Left lung (tissue), 10 donors: ENCODE measurements around the gene BOD1. TPM values are rescaled to one million over a fixed set of nuclear protein-coding genes. Genes with fewer than 3 reads are reported as not detected.
"Not testable (repeated sequence)": the region's sequence is repeated elsewhere in the genome, so short reads cannot be mapped to it uniquely, and the experiment has no call there.

Experiments
- ATAC-seq: fragments of 200-7000 bp; cut with Tn5 transposase; one replicate; pipeline ENCODE4 v1.9.1; 2020; ENCODE audit warnings: moderate library complexity
- DNase-seq, 4 donors: peaks; one replicate each; pipeline ENCODE4 v3.0.0-alpha.2; 2013 to 2020
- H3K27ac ChIP-seq, 2 donors: fragments of 200-600 bp; sonication (generic) in 1 of 2; one replicate each; pipeline versions ENCODE4 v1.5.0 to v1.8.0; 2020 to 2021
- H3K27me3 ChIP-seq, 2 donors: fragments of 200-600 bp; sonication (generic) in 1 of 2; one replicate each; pipeline versions ENCODE4 v1.5.0 to v1.8.0; 2020 to 2021
- H3K36me3 ChIP-seq, 2 donors: fragments of 200-600 bp; sonication (generic) in 1 of 2; one replicate each; pipeline versions ENCODE4 v1.5.0 to v1.8.0; 2020 to 2021
- H3K4me1 ChIP-seq, 2 donors: fragments of 200-600 bp; one replicate each; pipeline ENCODE4 v1.8.0; 2021
- H3K4me3 ChIP-seq, 2 donors: fragments of 200-600 bp; sonication (generic) in 1 of 2; one replicate each; pipeline versions ENCODE4 v1.5.0 to v1.8.0; 2020 to 2021; ENCODE audit warnings: mild to moderate bottlenecking in 1 of 2
- H3K9me3 ChIP-seq, 2 donors: fragments of 200-600 bp; sonication (generic) in 1 of 2; one replicate each; pipeline versions ENCODE4 v1.5.0 to v1.8.0; 2020 to 2021
- intact Hi-C, 2 donors: fragments of 100-400 bp; cut with DNase I; formaldehyde crosslinking; loops; one replicate each; pipeline versions ENCODE4 v1.11.2 to v1.14.2; 2022
- polyA plus RNA-seq, 6 donors: library from polyadenylated mRNA; unstranded; fragments of 120-200 nt; gene quantifications; one replicate each; pipeline ENCODE4 v1.2.1, GENCODE V29; 2013; ENCODE audit not compliant: insufficient read length in 6 of 6
- total RNA-seq, 2 donors: library from RNA; stranded (reverse); fragmentation: NEBNext Ultra II Directional; extraction: Animal tissue kit (Norgen Biotek cat#: 25700); gene quantifications; one replicate each; pipeline ENCODE4 v1.2.1, GENCODE V29; 2021
- TF ChIP-seq, protein P1 (sequence below), 2 donors: fragments of 200-600 bp; sonication (generic) in 1 of 2; IDR thresholded peaks; one replicate each; pipeline versions ENCODE4 v1.5.0 to v1.8.0; 2021; ENCODE audit warnings: antibody characterized with exemption in 2 of 2
- donor health status: DM: no; HTN: yes; CAD: no.
- donor health status: DM: no; HTN: no; CAD: no.

The BOD1 gene
- total and polyA plus RNA-seq, 8 donors: 37.4 to 156 (median 124) TPM

DNA sequence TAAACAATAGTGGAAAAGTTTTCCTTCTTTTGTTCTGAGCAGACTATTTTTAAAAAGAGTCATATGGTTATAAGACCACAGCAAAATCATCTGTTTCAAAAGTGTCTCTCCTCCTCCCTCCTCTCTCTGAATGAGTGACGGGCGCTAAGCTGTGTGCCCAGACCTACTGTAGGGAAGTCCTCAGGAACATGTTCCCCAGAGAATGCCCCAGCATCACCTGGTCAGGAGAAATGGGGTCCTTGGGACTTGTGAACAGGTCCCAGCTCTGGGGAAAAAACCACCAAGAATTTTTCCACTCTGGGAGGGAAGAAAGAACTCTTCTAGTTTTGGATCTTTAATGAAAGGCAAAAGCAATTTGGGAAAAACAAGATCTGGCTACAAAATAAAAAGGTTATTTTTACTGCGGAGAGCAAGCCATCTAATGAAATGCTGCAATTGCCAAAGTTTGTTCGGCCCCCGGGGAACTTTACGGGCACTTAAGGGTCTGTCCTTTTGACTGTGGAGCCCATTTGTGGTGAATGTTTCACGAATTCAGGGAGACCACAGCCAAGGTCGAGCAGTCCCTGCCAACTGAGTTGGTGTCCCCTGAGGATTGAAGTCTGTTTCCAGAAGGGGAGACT lies 25.9 kb downstream of the BOD1 start:
- no peaks in the 10 kb centered on the region for H3K4me1 ChIP-seq
- H3K27me3 ChIP-seq: no peaks in the 10 kb centered on the region
- no peak overlapping the region for H3K4me3 ChIP-seq
- H3K36me3 ChIP-seq: peaks cover 0 to 4% of the 10 kb centered on the region in 2 donors
- intact Hi-C loops: no loop called here
- no peak overlapping the region for H3K27ac ChIP-seq
- TF ChIP-seq, protein P1, sequence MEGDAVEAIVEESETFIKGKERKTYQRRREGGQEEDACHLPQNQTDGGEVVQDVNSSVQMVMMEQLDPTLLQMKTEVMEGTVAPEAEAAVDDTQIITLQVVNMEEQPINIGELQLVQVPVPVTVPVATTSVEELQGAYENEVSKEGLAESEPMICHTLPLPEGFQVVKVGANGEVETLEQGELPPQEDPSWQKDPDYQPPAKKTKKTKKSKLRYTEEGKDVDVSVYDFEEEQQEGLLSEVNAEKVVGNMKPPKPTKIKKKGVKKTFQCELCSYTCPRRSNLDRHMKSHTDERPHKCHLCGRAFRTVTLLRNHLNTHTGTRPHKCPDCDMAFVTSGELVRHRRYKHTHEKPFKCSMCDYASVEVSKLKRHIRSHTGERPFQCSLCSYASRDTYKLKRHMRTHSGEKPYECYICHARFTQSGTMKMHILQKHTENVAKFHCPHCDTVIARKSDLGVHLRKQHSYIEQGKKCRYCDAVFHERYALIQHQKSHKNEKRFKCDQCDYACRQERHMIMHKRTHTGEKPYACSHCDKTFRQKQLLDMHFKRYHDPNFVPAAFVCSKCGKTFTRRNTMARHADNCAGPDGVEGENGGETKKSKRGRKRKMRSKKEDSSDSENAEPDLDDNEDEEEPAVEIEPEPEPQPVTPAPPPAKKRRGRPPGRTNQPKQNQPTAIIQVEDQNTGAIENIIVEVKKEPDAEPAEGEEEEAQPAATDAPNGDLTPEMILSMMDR (IDR thresholded peaks at IDR 0.05): no peak
- ATAC-seq: no peak
- H3K9me3 ChIP-seq: peaks cover 0 to 62% of the 10 kb centered on the region in 2 donors
- no peak for DNase-seq

DNA sequence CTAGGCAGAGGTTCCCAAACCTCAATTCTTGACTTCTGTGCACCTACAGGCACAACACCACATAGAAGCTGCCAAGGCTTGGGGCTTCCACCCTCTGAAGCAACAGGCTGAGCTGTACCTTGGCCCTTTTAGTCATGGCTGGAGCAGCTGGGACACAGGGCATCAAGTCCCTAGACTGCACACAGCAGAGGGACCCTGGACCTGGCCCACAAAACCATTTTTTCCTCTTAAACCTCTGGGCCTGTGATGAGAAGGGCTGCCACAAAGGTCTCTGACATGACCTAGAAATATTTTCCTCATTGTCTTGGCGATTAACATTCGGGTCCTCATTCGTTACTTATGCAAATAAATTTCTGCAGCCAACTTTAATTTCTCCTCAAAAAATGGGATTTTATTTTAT lies 30.3 kb downstream of the BOD1 start:
- intact Hi-C loops, H3K4me3 ChIP-seq, H3K27ac ChIP-seq, DNase-seq, H3K27me3 ChIP-seq, H3K36me3 ChIP-seq, H3K4me1 ChIP-seq, ATAC-seq: not testable (repeated sequence)
- peaks cover 0 to 31% of the 10 kb centered on the region in 2 donors for H3K9me3 ChIP-seq

DNA sequence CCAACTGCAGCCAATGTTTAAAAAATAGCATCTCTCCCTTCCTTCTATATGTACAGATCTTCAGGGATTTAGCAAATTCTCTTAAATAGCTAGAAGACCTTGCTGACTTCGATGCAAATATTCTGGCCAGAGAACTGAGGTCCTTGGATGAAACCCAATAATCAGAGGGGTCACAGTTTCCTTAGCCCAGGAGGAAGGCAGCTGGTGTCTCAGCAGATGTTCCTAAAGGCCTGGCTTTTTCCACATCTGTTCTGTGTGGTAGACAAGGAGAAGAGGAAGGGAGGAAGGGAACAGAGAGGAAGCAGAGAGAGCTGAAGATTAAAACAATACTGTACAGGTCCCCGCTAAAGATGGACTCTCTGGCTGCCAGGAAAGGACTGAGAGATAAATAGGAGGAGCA lies 33.1 kb downstream of the BOD1 start:
- intact Hi-C loops: no loop called here
- H3K27ac ChIP-seq: no peak overlapping the region
- TF ChIP-seq, protein P1 (IDR thresholded peaks at IDR 0.05): no peak
- DNase-seq: no peak
- no peaks in the 10 kb centered on the region for H3K4me1 ChIP-seq
- H3K27me3 ChIP-seq: no peaks in the 10 kb centered on the region
- no peak overlapping the region for H3K4me3 ChIP-seq
- H3K36me3 ChIP-seq: no peaks in the 10 kb centered on the region
- H3K9me3 ChIP-seq: peaks cover 0 to 34% of the 10 kb centered on the region in 2 donors
- no peak for ATAC-seq

DNA sequence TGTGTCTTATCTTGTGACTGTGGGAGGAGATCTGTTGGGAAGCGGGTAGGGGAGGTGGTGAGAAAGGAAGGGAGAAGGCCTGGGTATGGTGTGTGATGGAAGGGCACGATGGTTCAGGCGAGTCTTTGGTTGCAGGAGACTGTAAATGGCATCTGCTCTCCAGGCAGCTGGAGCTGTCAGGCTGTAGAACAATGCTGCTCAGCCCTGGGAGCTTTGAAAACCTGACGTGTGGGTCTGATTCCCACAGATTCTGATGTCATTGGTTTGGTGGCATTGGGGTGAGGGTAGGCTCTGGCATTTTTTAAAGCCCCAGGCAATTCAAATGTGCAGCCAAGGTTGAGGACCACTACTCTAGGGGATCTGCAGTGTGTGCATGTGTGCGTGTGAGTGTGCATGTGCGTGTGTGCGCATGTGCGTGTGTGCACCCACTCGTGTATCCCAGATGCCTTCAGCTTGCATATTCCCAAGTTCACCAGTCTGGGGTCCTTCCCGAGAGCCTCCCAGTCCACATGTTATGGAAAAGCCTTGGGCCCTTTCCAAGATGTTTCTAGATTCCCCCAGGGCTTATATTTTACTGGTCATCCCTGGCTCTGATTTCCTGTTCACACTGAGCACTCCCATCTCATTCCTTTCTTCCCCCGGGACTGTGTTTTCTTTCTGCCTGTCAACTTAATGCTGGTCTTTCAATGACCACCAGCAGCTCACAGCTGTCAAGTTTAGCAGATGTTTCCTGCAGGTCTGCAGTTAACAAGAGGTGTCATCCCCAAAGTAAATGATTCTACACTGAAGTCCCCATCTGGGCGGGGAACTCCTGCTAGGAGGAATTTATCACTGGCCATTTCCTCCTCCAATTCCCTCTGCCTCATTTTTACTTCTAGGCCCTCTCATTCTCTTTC lies 34.0 kb downstream of the BOD1 start:
- intact Hi-C loops: no loop called here
- H3K36me3 ChIP-seq: no peaks in the 10 kb centered on the region
- H3K27me3 ChIP-seq: no peaks in the 10 kb centered on the region
- TF ChIP-seq, protein P1 (IDR thresholded peaks at IDR 0.05): no peak
- no peak for ATAC-seq
- H3K9me3 ChIP-seq: peaks cover 0 to 30% of the 10 kb centered on the region in 2 donors
- no peaks in the 10 kb centered on the region for H3K4me1 ChIP-seq
- peak in 1 of 4 donors; percentile 16 for DNase-seq
- no peak overlapping the region for H3K4me3 ChIP-seq
- no peak overlapping the region for H3K27ac ChIP-seq

DNA sequence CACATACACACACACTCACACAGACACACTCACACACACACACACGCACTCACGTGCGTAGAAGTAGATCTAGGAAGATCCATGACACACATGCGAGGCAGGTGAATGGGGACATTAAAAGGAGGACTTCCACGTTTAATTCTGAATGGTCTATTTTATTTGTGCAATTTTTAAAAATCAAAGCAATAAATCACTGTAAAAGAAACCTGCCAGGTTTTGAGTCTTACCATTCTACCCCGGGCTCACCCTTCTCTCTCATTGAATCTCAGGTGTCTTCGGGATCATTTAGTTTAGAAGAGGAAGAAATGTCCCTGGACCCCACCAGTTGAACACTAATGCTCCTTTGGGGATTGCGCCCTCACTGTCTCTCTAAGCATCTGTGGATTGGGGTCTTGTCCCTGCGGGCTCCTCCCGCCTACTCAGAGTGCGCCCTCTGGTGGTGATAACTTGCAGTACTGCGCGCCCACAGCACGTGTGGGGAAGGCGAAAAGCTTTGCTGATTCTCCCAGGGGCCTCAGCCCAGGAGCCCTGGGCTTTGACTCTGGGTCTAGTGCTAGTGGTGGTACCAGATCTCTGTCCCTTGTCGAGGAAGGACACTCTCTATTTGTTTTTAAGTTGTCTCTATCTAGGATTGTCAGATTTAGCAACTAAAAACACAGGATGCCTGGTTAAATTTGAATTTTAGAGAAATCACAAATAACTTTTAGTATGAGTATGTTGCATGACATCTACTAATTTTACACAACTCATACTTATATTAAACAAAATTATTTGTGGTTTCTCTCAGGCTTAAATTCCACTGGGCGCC lies 34.8 kb downstream of the BOD1 start:
- Histone ChIP-seq H3K4me3 (no peak overlapping the region), H3K27me3 (no peaks in the 10 kb centered on the region), H3K36me3 (no peaks in the 10 kb centered on the region), H3K9me3 (peaks cover 0 to 22% of the 10 kb centered on the region in 2 donors), H3K4me1 (no peaks in the 10 kb centered on the region), H3K27ac (no peak overlapping the region)
- intact Hi-C loops: no loop called here
- DNase-seq (peak in 2 of 4 donors; percentile 28 to 79), ATAC-seq (peak; percentile 51)
- TF ChIP-seq, protein P1 (IDR thresholded peaks at IDR 0.05): peak; percentile 27 to 74
